HG03571 (cell line): ENCODE results near the gene ASAP2.

ENCODE experiments used
- ATAC-seq: cut with Tn5 transposase; IDR thresholded peaks from one replicate; pipeline ENCODE4 v1.9.1; 2021; ENCODE audit not compliant: unreplicated experiment

The ASAP2 gene

DNA sequence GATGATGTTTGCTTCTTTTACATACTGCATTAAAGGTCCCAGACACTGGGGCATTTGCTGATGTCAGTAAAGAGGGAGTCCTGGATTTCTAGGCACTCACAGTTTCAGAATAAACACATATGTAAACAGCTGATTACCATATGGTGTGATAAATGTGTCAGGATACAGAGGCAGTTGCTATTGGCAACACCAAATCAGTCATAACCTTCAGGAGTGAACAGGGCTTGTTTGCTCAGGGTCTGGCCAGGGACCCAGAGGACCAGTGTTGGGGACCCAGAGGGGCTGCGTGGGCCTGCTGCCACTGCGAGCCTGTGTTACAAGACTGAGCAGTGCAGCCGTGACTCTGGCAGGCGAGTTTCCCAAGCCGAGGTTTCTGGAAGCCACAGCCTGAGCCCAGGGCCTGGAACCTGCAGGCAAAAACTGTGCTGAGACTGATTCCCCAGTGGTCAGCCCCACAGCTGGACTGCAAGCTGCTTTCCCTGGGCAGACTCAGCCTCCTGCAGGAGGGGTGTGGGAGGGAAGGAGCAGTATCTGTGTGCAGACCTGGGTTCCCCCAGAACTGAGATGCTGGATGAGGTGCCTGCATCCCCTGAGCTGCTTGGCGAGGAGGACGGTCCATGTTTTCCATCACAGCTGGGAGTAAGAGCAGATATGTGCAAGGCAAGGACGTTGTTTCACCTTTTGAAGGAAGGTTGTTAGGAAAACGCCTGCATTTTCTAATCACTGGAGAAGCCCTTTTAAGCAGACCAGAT is 23.6 kb downstream of the ASAP2 start:
- ATAC-seq = no peak

DNA sequence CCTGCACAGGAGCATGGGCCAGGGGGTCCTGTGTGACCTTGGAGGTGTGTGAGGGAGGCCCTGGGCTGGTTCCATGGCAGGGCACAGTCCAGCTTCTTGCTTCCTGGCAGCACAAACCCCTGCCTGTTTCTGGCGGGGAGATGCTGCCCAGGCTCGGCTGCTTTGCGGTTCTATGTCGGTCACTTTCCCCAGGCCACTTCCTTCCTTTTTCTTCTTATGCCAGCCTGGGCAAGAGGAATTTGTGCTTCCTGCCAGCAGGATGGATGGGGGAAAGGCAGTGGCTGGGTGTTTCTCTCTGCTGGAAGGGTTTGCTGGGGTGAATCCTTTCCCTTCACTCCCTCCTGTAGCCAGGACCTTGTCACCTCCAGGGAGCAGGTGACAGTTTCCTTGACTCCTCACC is 24.3 kb downstream of the ASAP2 start:
- no peak for ATAC-seq

DNA sequence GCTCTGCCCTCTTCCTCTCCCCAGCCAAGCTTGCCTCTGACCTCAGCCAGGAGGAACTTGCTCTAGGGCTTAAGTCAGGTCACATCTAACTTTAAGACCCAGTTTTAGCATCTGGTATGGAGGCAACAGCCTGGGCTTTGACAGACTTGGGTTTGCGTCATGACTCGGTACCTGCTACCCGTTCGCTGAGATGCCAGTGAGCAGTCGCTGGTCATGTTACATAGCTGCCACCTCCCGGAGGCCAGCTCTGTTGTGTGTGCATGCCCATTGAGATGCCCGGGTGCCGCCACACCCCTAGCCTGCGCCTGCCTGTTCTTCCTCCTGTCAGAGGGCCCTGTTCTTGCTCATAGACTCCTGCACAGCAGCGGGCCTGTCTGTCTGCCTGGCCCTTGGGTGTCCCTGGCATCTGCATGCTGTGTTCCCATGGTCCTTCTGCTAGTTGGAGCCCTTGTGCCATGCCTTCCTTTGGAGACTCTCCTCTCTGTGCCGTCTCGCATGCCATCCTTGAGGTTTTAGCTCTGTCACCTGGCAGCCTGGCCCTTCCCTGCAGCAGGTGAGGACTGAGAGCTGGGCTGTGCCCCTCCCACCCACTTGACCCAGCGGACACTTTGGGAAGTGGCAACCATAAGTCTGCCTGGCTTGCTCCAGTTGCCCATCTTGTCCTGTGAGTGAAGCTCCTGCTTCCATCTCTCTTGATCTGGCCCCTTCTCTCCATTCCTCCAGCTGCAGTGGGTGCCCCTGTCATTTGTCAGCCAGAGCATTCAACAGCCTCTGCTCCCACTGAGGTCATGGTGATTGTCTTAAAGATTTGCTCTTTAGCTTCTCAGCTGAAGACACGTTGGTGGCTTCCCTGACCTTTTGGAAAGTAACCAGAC is 24.9 kb downstream of the ASAP2 start:
- no peak for ATAC-seq

DNA sequence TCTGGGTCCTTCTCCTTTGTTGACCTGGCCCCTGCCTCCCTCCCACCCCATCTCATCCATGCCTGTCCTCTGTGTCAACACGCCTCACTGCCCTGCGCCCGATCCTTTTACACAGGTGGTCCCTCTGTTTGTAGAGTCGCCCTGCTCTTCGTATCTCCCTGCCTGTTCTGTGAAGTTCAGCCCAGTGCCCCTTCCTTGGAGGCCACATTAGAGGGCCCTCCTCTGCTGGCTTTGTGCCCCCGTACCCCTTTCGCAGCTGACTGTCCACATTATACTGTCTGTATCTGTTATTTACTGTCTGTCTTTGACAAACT is 25.5 kb downstream of the ASAP2 start:
- no peak for ATAC-seq

DNA sequence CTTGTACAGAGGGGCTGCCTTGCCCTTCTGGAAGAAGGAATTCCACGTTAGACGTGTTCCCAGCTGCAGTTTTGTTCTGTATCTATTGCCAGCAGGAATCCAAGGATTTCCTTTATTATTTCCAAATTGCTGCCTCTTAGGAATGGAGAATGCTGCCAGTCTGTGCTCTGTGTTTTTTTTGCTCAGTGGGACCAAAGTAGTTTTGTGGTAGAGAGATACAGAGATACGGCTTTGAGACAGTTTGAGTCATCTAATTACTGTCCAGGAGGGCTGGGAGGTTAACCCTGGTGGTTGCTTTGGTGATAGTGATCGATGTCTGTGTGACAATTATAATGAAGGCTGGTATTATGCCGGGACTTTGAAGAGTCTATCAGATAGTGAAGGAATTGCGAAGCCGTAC is 26.3 kb downstream of the ASAP2 start:
- no peak for ATAC-seq

DNA sequence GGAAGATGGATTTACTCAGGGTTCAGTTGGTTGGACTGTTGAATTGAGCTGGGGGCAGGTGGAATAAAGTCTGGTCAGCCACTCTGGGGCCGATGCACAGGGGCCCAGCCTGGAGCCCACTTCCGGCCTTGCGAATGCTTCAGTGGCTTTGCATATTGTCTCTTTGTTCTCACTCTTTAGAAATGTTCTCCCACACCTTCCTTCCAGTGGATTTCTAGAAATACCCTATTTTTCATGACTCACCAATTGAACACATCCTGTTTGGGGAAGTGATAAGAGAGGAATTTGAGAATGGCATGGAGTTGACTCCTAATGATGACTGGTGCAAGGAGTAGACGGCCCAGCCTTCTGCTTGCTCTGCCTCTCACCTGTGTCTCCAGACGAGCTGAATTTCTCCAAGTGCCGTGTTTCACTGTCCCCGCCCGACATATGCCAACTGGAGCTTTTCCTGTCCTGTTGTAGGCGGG is 28.1 kb downstream of the ASAP2 start:
- ATAC-seq = no peak

DNA sequence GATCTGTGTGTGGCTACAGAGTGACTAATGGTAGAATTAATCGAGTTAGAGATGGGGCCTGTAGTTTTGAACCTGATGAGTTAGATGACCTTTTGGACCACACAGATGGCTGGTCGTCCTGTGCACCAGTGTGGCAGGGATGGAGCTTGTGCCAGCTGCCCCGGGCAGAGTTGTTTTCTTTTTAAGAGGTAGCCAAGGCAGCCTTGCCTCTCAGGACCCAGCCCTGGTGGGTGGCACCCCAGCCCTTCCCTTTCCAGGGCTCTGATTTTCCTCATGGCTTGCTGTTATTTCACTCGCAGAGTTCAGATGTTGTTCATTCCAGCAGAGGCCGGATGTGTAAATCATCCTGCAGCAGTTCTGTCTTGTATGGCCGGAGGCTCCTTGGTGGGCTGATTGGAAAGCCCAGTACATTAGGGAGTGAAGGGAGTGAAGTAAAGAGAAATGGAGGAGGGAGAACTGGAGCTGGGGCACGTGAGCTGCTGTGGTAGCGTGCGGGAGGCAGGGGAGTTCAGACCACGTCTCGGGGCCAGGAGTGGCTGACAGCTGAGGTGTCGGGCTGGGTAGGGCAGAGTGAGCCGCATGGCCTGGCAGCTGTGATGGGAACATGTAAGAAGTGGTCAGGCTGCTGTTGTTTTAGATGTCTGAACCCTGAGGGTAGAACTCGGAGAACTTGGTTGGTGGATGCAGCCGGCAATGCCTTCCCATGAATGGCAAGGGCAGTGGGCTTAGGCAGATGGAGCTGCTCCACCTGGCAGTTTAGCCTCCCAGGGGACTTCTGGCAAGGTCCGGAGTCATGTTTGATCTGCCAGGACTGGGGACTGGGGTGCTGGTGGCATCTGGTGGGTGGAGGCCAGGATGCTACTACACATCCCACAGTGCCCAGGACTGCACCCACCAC is 28.8 kb downstream of the ASAP2 start:
- no peak for ATAC-seq

DNA sequence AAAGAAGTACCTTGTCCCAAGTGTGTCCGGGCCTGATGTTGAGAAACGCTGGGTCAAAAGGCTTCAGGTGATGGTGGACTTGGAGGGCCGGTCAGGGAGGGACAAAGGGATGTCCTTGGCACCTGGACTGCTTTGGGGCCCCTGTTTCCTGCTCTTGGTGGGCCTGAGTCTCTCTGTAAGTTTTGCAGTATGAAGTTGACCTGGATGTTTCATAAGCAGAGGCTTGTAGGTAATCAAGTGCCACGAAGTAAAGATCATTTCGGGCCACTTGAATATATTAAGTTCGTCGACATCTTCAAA is 29.4 kb downstream of the ASAP2 start:
- no peak for ATAC-seq

DNA sequence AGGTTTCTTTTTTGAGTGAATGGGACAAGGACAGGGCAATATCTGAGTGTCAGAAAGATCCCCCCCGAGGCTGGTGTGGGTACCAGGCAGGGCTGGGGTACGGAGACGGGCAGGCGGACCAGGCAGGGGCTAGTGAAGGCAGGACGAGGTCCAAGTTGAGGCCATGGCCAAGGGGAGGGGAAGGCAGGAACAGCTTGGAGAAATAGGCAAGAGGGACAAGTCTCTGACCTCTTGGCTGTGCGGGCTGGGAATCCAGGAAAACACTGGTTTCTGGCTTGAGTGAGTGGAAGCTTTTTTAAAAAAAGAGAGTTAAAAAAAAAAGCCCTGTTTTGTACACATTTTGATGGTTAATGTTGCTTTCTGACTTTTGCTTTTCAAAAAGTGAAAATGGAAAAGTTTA is 30.3 kb downstream of the ASAP2 start:
- no peak for ATAC-seq

DNA sequence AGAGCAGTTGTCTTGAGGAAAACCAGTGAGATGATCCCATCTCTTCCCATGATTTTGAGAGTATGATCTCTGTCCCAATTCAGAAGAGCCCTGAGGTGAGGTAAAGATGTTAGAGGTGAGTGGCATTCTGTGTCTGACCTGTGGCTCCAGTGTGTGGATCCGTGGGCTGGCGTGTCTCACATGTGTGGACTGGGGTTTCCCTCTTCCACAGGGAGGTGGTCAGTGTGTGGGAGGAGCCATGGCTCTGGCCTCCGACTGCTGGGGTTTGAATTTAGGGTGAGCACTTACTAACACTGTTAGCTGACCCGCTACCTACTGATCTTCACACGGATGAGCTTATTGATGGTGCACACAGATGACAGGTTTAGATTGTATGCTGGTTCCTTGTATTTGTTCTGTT is 31.2 kb downstream of the ASAP2 start:
- no peak for ATAC-seq

DNA sequence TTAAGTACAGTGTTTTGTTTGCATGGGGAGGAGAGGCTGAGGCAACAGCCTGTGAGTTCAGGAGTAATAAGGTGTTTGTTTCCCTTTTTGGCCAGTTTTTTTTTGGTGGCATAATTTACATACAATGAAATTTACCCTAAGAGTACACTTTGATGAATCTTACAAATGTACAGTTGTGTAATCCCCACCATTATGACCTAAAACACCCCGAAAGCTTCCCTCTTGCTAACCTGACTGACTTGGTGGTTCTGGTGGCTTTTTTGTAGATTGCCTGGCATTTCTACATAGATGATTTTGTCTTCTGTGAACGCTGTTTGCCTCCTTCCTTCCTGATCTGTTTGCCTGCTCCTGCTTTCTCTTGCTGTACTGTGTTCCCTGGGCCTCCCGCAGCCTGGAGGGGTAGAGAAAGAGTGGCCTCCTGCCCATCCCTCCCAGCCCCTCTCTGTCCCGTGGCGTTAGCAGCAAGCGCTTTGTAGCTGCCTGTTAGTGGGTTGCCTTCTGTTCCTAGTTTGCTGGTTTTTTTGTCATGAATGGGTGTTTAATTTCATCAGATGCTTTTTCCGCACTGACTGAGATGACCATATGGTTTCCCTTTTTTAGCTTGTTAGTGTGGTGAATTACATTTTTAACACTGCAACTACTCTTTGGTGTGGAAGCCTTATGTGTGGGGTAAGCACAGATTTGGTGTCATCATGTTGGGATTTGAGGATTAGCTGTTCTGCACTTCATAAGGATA is 32.1 kb downstream of the ASAP2 start:
- no peak for ATAC-seq

DNA sequence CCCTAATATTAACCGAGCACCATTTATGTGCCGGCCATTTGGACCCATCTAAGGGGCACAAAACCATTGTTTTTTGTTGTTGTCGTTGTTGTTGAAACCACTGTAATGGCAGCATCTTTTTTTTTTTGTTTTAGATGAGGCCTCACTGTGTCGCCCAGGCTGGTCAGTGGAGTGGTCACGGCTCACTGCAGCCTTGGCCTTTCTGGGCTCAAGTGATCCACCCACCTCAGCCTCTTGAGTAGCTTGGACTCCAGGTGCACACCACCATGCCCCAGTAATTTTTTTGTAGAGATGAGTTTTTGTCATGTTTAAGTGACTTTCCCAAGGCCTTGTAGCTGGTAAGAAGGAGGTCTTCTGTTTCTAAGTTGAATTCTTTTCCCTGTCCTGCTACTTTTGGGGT is 33.0 kb downstream of the ASAP2 start:
- ATAC-seq = no peak

DNA sequence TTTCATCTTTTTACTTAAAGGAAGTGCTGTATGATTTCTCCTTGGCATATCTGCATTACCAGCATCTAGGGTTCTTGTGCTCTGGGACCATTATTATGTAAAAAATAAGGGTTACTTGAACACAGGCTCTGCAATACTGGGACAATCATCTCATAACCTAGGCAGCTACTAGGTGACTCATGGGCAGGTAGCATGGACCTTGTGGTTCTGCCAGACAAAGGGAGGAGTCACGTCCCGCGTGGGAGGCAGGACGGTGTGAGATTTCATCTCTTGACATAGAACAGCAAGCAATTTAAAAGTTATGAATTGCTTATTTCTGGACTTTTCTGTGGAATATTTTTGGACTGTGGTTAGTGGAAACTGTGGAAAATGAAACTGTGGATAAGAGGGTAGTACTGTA is 34.1 kb downstream of the ASAP2 start:
- no peak for ATAC-seq

DNA sequence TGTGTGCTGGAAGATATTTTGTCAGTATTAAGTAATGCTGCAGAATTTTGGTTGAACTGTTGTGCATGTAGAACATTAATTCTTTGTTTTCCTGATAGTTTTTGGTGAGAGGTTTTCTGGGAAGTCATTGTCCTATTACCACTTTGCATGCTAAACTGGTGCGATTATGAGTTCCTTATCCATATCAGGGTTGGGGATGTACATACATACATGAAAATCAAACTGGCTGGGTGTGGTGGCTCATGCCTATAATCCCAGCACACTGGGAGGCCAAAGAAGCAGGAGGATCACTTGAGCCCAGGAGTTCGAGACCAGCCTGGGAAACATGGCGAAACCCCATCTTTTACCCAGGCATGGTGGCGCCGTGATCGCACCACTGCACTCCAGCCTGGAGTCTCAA is 34.6 kb downstream of the ASAP2 start:
- no peak for ATAC-seq

DNA sequence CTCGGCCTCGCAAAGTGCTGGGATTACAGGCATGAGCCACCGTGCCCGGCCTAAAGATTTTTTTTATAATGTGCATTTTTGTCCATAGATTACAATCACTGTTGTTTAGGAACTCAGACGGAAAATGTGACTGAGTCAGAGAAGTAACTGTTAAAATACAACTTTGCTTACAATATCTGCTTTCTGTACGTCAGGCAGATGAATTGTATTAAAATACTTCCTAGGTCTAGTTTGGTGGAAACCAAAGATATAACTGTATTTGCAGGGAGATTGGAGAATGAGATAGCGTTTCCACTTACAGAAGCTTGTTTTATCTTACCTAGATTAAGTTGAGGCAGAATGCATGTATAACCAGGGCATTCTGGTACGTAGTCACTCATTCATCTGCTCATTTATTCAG is 36.7 kb downstream of the ASAP2 start:
- ATAC-seq = no peak

DNA sequence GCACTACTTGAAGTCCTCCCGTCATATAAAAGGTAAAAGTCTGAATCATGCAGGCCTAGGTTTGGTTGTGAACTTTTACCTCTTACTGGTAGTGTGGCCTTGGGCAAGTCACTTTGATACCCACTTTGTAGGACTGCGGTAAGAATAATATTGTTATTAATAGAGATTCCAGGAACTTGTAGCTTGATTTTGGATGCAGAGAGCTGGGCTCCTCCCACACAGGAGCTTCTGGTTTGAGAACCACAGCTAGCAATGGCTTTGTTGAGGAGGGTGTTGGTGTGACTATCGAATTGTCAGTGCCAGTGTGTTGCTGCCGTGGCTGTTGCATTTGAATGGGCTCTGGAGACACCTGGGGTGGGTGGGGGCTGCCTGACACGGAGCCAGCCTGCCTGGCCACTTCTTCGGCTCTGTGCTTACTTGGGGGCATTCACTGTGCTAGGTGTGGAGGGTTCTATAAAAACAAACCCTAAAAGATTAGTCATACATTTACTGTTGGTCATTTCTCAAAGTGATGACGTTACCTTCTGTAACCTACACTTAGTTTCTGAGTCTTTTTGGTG is 38.5 kb downstream of the ASAP2 start:
- no peak for ATAC-seq

DNA sequence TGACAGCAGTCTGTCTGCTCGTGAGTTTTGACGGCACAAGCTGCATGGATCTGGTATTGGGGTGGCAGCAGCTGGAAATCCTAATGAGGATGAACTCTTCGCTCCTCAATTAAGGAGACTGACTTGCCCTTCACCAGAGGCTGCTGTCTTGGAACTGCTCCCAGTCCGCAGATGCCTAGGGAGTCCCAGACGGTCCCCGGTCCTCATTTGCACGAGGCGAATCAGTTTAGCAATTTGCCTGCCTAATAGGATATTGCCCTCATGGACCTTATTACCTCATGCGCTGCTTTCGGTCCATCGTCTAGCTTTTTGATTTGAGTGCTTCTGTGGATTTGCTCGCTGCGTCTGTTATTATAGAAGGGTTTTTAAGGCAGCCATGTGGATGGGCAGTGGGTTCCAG is 40.6 kb downstream of the ASAP2 start:
- no peak for ATAC-seq

DNA sequence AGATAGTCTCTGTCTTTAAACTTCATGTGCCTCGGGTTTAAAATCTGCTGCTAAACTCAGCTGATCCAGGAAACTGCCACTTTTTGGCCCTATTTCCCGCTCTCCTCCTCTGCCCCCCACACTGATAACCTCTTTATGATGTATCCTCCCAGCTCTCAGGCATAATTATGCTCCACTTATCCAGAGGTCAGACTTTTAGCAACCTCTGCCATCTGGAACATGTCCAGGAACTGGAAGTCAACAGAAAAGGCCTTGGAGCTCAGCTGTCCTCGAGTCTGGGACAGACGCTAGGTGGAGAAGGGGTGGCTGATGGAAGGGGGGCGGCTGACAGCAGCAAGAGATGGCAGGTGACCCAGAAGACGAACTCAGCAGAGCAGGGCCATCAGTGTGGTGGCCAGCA is 41.2 kb downstream of the ASAP2 start:
- ATAC-seq = no peak

DNA sequence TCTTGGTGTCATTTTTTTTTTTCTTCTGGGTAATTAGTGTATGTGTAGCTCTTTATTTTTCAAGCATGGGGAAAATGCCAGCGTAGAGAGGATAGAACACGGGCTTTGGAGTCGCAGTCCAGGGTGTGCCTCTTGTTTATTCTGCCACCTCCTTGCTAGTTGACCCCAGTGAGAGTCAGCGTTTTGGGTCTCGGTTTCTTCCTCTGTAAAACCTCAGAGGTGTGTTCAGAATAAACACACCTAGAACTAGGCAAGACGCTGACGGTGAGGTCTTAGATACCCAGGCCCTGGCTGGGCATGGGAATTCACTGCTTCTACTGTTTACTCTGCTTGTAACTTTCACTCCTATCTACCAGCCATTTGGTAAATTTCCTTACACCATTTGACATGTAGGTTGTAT is 41.8 kb downstream of the ASAP2 start:
- ATAC-seq = no peak

DNA sequence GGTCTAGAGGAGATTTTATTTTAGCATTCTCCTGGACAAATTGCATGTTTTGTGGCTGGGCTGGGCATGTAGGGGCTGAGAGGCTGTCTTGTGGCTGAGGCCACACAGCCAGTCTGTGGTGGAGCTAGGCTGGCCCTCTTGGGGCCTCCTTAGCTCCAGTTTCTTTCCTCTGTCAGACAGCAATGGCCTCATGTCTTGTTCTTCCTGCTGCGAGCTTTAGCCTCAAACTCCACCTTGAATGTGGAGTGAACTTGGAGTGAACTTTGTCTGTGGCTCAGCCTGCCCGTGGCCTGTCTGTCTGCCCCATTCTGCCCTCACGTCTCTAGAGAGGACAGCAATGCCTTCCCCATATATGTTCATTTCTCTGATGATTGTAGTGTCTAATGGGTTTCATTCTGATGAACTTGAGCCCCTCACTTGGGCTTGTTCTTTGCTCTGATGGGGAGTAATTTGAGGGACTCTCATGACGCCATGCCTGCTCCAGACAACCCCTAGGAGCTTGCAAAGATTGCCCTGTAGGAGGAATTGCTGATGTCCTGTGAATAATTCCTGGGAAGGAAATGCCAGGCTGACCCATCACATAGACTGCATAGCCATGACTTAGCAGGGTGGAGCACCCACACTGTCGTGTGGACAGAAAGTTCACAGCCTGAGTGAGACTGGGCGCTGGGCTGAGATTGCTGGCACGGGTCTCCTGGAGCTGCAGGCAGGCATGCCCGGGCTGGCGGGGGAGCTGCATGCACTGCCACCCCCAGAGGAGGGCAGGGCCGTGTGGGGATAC is 42.6 kb downstream of the ASAP2 start:
- ATAC-seq = no peak
